ENCODE data around the gene RAB23.

The RAB23 gene

GRCh38 chr6:57141451-57142177 is 80.5 kb downstream of the RAB23 start:
- in situ Hi-C loops (cut with HindIII; ENCODE audit: low sequenced_read_pairs), result no loop called here

GRCh38 chr6:57138026-57138425 is 84.1 kb downstream of the RAB23 start:
- in situ Hi-C loops (cut with HindIII; ENCODE audit: low sequenced_read_pairs), result no loop called here

DNA sequence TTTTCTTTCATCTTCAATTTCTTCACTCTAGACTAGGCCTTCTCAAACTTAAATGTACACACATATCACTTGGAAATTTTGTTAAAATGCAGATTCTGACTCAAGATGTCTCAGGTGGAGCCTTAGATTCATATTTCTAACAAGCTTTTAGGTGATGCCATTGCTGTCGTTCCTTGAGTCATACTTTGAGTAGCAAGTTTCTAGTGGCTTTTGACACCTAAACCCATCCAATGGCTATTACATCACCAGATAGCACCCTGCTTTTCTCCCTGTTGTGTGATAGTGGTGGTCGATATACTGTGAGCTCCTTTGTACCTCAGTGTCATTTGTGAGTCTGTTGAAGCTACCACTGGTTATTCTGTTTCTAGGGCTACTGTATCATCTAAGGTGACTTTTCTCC is 84.8 kb downstream of the RAB23 start:
- in situ Hi-C loops (cut with HindIII; ENCODE audit: low sequenced_read_pairs), result no loop called here
